DMS 273 (cell line): ENCODE results near the gene GRM5.
"Not testable (repeated sequence)": the region's sequence is repeated elsewhere in the genome, so short reads cannot be mapped to it uniquely, and the experiment has no call there.

Experiments used
- DNase-seq: peaks from one replicate; lab custom pipeline; 2025; ENCODE audit not compliant: unreplicated experiment; lab: John Stamatoyannopoulos, UW

Gene GRM5

DNA sequence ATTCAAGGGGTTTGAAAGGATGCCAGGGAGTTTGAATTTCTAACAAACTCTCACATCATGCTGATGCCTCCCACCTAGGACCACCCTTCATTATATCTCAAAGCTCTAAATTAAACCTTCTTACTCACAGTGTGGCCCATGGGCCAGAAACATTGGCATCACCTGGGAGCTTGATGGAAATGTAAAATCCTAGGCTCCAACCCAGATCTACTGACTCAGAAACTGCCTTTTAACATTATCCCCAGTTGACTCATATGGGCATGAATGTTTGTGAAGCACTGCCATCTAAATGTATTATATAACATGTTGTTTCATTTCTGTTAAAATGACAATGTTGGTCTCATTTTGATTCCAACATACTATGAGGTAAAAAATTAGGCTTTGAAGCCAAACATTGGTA, 90.3 kb downstream of the GRM5 start:
- DNase-seq = not testable (repeated sequence)

DNA sequence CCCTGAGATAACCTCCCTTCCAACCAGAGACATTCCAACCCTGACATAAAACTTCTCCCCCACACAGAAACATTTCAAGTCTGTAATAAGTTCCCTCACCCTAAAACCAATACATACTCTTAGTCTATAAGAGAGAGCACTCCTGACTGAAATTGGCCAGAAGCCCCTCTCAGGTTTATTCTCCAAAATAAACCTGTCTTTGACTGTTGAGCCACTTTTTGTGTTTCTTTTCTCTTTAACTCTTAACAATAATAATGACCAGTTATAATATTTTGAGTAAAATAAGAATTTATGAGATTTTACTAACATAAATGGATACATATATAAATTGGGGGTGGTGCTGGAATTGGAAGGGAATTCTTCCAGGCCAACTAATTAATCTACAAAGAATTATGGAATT, 93.6 kb downstream of the GRM5 start:
- DNase-seq = no peak

DNA sequence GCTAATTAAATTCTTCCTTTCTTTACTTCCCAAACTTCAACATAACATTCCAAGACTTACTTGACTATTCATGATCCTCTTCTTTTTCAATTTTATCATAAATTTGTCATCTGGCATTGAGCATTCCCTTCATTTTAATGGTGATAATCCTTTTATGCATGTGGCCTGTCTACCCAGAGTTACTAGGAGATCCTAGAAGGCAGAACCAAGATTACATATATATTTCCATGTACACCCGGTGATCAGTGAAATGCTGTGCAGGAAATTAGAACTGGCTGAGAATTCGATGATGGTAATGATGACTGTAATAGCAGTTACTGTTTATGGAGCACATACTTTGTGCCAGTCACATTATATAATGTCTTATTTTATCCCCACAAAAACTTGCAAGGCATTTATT, 104.2 kb downstream of the GRM5 start:
- not testable (repeated sequence) for DNase-seq

DNA sequence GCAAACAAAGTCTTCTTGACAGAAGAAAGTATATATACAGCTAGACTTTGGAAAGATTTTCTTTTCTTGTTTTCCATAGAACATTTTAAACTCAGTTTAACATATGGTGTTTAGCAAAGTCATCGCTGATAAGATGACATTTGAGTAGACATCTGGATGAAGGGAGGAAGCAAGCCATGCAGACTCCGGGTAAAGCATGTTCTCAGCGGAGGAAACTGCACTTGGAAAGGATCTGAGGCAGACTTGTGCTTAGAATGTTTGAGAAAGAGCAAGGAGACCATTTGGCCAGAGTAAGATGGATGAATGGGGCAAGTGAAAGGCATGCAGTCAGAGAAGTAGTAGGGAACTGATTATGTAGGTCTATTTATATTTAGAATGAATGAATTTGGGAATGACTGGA, 105.9 kb downstream of the GRM5 start:
- not testable (repeated sequence) for DNase-seq

DNA sequence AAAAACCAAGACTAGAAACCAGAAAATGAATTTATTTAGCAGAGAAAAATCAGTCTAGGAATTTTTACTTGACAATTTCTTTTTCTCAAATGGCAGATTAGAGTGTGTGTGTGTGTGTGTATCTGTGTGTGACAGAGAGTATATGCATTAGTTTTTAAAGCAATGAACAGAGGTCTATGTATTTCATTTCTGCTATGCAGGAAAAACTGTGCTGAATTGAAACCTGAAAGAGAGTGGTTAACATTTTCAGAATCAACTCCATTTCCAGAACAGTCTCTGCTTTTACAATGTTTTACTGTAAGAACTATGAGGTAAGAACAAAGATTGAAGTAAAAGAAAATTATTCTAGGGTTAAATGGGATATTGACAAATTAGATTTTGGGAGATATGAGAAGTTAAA, 114.8 kb downstream of the GRM5 start:
- DNase-seq = no peak

DNA sequence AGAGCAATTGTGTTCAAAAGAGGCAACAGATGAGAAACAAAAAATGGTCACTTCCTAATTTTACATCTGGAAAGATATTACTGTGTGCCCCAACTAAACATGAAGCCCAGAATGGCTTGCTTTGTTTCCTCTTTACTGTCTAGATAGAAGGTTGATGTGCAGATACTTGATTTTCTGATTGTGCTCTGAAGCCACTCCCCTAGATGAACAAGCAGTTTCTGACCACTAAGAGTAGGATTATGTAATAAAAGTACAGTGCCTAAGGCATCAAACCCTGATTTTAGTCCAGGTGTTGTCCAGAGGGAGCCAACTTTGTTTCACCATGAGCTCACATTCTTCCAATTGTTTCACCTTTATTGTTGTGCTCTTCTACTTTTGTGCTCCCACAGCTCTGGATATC, 116.9 kb downstream of the GRM5 start:
- not testable (repeated sequence) for DNase-seq

DNA sequence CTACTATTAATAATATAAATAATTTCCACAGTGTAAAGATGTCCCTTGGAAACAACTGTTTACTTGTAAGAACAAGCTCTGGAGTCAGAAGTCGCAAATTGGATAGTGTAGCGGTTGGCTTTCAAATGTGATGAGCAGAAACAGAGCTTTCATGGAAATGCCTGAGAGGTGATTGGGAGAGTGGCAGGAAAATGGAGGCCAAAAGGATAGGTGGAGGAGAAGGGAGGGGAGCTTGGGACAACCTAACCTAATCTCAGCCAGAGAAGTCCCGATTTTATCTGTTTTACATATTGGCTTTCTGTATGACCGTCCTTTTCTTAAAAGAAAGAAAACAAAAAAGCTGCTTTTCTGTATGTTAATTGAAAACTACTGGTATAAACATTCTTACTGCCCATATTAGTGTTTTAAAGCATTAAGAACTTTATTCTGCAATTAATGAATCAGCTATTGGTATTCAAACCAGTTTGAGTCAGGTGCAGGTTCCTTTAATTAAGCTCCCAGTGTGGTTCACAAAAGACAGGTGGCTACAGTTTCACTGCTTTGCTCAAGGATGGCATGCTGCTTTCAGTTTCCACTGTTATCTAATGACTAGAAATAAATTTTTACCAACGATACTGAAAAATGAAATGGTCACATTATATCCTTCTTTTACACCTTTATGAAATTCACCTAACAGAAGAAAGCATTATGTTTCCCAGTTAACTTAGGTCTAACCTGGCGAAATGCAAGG, 117.8 kb downstream of the GRM5 start:
- DNase-seq = not testable (repeated sequence)

DNA sequence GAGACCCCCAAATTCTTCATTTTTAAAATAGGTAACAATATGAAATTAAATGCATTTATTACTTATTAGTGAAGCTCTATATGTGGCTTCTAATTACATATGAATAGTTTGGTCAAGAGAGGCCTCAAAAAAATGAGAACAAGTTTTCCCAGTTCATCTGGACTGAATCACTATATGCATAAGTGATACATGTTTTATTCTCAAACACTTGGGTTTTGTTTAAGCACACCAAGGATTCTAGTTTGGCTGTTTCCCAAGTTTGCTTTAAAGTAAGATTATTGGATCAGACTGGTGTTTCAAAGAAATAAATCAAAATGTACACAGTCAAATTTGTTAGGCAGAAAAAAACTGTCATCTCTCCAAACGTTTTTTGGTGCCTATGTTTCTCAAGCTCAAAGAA, 136.1 kb downstream of the GRM5 start:
- not testable (repeated sequence) for DNase-seq

DNA sequence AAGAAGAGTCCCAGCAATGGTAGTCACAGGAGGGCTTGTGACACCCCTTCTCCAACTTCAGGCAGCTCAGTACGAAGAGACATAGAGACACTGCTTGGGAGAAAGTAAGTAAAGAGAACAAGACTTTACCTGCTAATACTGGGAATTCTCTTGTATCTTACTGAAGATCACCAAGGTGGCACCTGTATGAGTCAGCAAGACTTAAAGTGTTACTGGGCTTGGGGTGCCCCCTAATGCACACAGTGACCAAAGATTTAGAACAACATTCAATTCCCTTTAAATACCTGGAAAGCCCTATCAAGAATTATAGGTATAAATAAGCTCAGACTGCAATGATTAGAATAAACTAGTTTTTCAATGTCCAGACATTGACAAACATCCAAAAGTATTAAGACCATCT, 148.7 kb downstream of the GRM5 start:
- DNase-seq = not testable (repeated sequence)

DNA sequence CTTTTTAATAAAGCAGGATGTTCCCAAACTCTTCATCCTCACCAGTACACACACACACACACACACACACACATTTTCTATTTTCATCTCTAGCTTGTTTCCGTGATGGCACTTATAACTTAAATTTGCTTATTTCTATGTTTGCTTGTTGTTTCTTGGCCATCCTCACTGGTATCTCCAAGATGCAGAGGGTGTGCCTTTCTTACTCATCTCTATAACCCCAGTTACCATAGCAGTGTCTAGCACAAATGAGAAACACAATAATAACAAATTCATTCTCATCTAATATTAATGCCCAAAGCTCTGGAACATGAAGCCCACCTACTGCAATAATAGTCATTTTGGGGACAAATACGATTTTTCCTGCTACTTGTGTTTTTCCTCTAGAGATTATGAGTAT, 156.3 kb downstream of the GRM5 start:
- no peak for DNase-seq

DNA sequence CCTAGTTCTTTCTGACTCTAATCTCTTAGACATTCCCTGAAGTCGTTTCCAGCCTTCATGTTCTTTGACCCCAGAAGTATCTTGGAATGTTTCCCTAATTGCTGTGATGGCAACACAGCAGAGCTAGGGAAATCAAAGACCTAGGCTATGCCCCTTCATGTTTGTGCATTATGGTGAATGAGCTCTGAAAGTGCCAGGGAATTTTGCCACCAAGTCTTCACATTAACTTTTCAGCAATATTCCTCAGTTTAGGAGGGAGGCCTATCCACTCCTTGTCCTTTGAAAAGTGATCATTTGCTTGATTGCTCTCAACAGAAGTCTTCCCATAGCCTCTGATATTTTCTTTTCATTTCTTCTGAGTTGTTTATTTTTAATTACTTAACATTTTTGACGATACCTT, 164.3 kb downstream of the GRM5 start:
- DNase-seq = not testable (repeated sequence)

DNA sequence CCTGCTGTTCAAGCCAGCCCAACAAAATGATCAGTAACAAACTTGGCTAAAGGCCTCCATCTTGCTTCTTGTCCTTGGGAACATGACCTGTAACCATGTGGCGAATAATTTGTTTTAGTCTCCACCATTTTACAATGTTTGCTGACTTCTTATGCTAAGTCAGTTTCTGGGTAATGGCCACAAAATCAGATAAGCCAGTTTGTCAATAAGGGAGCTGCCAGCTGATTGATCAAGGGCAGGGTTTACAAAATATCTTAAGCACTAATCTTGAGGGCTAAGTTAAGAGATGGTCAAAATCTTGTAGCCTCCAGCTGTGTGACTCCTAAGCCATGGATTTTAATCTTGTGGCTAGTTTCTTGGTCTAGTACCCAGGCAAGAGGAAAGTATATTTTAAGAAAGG, 176.9 kb downstream of the GRM5 start:
- DNase-seq = not testable (repeated sequence)

DNA sequence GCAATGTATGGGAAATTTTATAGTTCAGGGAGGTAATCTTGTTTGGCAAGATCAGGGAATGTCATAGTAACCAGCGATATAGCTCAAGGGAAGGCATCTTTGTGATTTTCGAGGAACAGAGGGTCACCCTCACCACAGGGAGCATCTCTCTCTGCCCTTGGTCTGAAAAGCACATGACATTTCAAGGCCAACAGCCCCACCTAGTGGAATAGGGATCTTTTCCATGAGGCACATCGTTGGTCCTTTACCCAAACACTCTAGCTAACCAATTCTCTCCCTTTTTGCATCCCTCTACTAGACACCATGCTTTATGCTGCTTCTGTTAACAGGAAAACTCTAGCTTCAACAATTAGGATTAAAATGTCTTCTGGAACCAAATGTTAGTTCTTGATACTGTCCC, 179.0 kb downstream of the GRM5 start:
- DNase-seq = peak; percentile 48

DNA sequence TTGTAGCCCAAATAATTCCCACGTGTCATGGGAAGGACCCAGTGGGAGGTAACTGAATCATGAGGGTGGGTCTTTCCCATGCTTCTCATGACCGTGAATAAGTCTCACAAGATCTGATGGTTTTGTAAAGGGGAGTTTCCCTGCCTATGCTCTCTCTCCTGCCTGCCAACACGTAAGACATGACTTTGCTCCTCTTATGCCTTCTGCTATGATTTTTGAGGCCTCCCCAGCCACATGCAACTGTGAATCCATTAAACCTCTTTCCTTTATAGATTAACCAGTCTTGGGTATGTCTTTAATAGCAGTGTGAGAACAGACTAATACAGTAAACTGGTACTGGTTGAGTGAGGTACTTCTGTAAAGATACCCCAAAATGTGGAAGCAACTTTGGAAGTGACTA, 183.0 kb downstream of the GRM5 start:
- not testable (repeated sequence) for DNase-seq

DNA sequence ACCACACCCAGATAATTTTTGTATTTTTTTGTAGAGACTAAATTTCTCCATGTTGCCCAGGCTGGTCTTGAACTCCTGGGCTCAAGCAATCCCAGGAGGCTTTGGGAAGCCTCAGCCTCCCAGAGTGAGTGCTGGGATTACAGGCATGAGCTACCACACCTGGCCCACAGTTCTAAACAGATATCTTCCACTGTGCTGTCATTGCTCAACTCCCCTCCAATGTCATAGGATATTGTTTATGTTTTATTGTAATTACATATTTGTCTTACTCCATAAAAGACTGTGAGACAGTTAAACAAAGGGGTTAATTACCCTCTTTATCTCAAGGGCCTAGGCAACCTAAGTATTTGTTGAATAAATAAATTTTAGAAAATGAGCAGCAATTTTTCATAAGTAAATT, 204.2 kb downstream of the GRM5 start:
- no peak for DNase-seq

DNA sequence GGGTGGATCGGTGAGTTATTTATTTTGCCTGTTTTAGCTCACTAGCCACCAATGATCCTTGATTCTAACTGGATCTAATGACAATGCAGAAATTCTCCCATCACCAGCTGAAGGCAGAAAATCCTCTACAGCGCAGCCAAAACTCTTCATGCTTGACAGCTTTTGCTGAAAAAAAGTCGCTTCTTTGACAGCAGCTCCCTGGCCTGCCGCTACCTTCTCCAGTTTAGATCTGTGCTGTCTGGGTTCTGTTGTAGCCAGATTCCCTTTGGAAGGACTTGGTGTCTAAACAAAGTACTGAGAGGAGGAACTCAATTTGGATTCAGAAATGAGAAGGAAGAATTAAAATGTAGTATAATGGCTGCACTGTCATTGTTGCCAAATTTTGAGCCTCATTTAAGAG, 205.4 kb downstream of the GRM5 start:
- DNase-seq = not testable (repeated sequence)

DNA sequence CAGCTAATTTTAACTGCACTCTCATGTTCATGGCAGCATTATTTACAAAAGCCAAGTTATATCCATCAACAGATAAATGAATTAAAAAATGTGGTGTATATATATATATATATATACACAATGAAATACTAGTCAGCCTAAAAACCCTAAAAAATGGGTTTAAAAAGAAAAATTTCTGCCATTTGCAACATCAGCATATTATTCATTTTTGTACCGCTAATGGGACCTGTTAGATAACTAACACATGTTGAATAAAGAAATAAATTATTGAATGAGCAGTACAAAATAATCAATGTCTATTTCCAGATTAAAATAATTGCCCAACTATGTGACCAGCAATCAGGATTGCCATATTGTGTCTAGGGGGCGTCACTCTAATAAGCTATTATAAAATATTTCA, 211.8 kb downstream of the GRM5 start:
- not testable (repeated sequence) for DNase-seq

DNA sequence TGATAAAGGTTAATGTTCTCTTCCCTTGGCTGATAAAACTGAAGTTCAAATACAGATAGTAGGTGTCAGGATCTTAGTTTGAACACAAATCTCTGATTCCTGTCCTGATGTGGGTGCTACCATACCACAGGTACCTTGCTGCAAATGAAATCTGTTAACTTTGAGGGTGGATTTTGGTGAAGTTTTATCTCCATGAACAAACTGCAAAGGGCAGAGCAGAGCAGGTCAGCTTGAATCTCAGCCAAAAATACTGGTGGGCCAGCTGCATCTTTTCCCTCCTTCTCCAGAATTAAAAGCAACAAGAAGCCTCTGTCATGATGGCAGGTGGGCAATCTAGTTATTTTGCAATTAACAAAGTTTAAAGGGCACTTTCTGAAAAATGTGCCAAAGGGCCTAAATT, 214.2 kb downstream of the GRM5 start:
- DNase-seq = not testable (repeated sequence)

DNA sequence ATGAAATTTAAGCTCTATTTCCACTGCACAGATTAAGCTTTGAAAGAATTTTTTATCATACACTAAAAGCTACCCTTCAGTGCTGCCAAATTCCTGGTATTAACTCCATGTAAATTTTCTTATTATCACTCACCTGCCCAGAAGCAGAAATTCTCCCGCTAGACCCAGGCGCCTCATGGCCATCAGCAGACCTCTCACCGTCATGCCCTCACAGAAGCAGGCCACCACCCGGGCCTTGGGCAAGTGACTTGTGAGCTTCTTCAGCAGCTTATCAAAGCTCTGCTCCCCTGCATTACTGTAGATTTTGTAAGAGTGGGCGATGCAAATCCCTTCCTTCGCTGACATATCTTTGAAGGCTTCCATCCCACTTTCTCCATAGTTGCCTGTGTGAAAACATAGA, 216.0 kb downstream of the GRM5 start:
- DNase-seq = not testable (repeated sequence)

DNA sequence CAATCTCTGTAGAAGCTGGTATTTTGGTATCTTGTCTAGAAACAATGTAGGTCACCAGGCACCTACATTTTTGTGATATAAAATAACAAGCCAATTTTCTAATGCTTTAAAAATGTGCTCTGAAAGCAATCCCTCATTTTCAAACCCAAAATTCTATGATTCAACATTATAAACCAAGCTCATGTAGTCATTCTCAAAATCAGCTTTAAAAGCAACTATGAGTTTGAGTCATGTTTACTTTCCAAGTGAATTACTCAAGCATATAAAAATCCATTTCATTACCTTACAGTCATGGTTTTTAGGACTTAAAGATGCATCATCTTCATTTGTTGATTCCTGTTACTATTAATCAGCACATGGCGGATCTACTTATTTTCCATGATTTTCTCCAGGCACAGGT, 216.4 kb downstream of the GRM5 start:
- DNase-seq = no peak

DNA sequence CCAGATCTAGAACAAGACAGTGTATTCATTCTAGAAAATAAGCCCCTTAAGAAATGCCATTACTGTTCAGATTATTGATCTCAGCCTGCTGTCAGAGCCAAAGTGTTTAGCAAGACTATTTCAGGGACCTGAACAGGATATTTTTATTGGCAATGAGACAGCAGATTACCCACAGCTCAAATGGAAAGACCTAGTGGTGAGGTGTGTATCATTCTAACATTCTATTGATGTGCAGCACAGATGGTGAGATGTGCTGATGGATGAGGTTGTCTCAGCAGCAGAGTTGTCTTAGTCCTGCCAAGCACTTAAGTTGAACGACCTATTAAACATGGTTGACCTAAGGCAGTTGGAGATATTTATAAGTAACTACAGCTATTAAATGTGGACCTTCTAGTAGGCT, 219.5 kb downstream of the GRM5 start:
- not testable (repeated sequence) for DNase-seq

DNA sequence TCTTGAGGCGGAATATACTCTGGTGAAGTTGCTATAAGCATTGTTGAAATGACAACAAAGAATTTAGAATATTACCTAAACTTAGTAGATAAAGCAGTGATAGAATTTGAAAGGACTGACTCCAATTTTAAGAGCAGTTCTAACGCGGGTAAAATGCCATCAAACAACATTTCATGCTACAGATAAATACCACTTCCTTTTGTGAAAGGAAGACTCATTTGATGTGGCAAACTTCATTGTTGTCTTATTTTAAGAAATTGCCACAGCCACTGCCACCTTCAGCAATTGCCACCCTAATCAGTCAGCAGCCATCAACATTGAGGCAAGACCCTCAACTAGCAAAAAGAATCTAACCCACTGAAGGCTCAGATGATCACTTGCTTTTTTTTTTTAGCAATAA, 220.8 kb downstream of the GRM5 start:
- DNase-seq = not testable (repeated sequence)

DNA sequence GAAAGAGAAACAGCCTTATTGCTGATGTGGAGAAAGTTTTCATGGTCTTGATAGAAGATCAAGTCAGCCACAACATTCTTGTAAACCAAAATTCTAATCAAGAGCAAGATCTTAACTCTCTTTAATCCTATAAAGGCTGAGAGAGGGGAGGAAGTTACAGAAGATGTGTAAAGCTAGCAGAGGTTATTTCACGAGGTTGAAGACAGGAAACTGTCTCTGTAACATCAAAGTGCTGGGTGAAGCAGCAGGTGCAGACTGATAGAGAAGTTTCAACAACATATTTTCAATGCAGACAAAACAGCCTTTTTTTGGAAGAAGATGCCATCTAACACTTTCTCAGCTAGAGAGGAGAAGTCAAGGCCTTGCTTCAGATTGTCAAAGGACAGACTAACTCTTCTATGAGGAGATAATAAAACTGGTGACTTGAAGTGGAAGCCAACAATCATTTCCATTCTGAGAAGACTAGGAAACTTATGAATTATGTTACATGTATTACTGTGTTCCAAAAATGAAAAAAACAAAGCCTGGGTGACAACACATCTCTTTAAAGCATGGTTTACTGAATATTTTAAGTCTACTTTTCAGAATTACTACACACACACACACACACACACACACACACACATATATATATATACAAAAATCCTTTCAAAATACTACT, 221.9 kb downstream of the GRM5 start:
- not testable (repeated sequence) for DNase-seq
